GM12892 (cell line): ENCODE measurements around the gene S100A10.

ENCODE experiments used
- POLR2A ChIP-seq: IDR thresholded peaks from 2 replicates; pipeline ENCODE4 v1.6.1; 2011; ENCODE audit warnings: low read depth, low read length, control low read depth
- POLR2AphosphoS5 ChIP-seq: IDR thresholded peaks from 2 replicates; pipeline ENCODE4 v1.6.1; 2011; ENCODE audit warnings: low read depth, low read length, control low read depth
- TAF1 ChIP-seq: IDR thresholded peaks from 2 replicates; pipeline ENCODE4 v1.6.1; 2011; ENCODE audit warnings: low read depth, mild to moderate bottlenecking, control low read depth, low read length, borderline replicate concordance

DNA sequence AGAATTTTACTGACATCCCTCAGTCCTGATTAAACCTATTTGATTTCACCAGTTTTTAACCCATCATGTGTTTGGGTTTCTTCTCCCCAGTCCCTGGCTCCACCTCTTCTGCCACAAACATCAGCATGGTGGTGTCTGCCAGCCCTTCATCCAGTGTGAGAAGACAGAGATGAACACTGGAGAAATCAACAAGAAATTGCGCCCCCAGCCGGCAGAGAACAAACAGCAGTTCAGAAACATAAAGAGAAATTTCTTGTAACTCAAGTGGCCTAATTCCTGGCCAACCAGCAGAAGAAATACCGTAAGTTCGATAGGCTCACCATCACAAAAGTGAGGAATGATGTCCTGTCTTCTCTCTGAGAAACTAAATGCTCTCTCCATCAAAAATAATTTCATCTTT lies 24.9 kb upstream of the S100A10 start:
- TF ChIP-seq POLR2A (no peak), TAF1 (no peak), POLR2AphosphoS5 (no peak)
